DMS79 (cell line): ENCODE data around the gene IL11RA.

Experiments used
- DNase-seq: peaks from one replicate; lab custom pipeline; 2025; lab: John Stamatoyannopoulos, UW

IL11RA gene

GRCh38 chr9:34651876-34652601 lies at the start of gene IL11RA:
Gene IL11RA (plus strand): TSS chr9:34652185. CDS start chr9:34655218, 3,033 bp downstream.
- no peak for DNase-seq

GRCh38 chr9:34603610-34604231 lies 48.3 kb upstream of the IL11RA start:
- DNase-seq: peak; percentile 67

GRCh38 chr9:34606190-34606589 lies 45.8 kb upstream of the IL11RA start:
- no peak for DNase-seq

DNA sequence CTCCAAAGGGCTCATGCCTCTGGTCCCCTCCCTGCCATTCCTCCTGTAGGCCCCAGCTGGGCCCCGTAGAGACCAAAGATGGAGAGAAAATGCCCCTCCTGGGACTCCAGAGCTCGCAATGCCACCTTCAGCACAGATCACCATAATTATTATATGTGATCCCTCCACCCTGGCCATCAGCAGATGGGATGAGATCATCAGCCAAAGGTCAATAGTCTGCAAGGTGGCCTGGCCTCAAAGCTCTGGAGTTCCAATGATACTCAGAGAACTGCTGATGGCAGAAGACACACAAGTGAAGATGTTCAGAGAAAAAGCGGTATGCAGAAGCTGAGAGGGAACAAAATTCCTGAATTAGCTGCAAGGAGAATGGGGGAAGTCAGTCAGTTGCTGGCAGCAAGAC lies 45.1 kb upstream of the IL11RA start:
- no peak for DNase-seq

DNA sequence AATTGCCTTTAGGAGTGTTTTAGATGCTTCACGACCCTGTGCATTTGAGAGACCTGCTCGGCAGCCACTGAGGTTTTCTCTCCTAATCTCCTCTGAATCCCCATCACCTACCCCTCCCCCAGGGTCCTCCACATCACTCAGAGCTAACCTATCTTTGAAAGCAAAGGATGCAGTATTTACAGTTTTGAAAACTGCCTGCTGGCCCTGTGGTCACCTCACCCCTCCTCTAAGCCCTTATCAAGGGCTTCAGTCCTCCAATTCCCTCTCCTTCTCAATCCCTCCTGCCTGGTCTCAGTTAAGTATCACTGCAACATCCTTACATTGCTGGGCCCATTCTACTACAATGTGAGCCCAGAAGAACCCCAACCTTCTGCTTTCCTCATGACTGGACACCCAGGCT lies 44.7 kb upstream of the IL11RA start:
- DNase-seq: no peak

- DNase-seq: no peak
Measured at GRCh38 chr9:34610434-34611206, 41.4 kb upstream of the IL11RA start.

- no peak for DNase-seq
Measured at GRCh38 chr9:34611251-34611810, 40.7 kb upstream of the IL11RA start.

- peak; percentile 48 for DNase-seq
Measured at GRCh38 chr9:34611811-34612787, 39.9 kb upstream of the IL11RA start, which contains the start of gene RPP25L. Gene RPP25L (minus strand): TSS chr9:34612097. CDS start chr9:34611296, 801 bp downstream.

- peak; percentile 46 for DNase-seq
Measured at GRCh38 chr9:34612788-34613390, 39.1 kb upstream of the IL11RA start.

GRCh38 chr9:34615132-34615531 lies 36.9 kb upstream of the IL11RA start:
- DNase-seq: no peak

DNA sequence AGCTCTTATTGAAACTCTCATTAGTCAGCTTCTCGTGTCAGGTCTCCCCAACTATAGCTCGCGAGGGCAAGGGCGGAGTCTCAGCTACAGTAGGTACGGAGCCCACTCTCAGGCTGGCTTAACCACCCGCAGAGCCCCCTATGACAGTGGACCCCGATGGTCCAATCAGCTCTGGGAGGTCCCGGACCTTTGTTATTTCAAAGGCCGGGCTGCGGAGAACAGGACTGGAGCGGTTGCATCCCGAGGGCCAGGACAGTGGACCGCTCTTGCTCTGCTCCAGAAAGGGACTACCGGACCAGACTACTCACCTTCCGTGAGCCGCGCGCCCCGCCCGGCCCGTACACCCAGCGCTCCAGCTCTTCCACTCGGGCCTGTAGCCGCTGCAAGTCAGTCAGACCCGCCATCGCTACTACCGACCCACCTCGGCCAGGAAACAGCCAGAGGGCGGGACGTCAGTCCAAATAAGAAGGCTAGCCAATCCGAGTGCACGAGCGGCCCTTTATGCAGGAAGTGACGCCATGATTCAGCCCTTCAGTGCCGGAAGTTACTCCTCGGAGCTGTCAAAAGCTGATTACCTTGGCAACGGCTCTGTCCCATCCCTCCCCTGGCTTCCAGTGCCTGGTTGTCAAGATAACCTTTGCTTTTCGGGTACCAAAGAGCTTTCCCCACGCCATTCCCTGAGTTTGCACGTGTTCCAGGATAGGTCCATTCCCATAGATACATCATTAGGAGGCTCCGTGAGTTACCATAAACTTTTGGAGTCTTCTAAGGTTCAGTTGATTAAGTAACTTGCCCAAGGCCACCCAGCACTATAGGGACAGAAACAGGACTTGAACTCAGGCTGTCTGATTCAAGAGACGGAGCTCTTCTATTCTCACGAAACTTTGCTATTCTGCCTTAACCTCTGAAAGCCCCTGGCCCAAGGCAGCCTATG lies 31.7 kb upstream of the IL11RA start, which contains the start of gene DCTN3:
Gene DCTN3 (minus strand): TSS at position 435 of the 934 bp plus-strand sequence. CDS start 31 bp downstream, at position 404.
- DNase-seq: peak; percentile 89

DNA sequence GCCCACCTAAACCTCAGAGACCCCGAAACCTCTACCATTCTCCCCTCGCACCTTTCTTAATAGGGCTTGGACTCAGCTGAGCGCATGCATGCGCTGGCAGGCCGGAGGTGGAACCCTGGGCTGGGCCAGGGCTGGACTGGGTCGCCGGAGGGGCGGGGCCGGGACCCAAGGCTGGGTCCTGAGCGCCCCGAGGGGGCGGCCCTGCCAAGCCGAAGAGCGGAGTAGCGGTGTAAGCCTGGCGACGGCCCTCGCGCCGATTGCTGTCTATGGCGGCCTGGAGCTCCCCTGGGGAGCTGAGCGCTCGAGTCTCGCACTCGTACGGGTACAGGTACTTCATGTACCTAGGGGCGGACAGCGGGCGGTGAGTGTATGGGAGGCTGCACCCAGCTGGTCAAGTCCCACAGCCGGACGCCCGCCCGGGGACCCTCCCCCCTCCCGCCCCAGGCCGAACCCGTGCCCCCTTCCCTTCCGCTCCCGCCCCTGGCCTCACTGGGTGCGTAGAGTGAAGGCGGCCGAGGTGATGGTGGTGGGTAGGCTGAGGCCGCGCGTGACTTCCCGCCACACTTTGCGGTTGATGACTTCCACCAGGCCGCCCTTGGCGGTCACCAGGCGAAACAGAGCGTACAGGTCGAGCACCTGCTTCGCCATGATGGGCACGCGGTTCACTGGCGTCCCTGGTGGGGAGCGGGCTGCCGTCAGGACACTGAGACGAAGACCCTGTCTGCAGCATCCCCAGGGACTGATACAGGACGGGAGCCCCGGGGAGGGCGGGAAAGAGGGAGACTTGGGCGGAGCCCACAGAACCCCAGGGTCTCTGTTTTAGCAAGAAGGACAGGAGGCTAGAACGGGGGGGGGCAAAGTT lies 28.4 kb upstream of the IL11RA start:
- DNase-seq: no peak

DNA sequence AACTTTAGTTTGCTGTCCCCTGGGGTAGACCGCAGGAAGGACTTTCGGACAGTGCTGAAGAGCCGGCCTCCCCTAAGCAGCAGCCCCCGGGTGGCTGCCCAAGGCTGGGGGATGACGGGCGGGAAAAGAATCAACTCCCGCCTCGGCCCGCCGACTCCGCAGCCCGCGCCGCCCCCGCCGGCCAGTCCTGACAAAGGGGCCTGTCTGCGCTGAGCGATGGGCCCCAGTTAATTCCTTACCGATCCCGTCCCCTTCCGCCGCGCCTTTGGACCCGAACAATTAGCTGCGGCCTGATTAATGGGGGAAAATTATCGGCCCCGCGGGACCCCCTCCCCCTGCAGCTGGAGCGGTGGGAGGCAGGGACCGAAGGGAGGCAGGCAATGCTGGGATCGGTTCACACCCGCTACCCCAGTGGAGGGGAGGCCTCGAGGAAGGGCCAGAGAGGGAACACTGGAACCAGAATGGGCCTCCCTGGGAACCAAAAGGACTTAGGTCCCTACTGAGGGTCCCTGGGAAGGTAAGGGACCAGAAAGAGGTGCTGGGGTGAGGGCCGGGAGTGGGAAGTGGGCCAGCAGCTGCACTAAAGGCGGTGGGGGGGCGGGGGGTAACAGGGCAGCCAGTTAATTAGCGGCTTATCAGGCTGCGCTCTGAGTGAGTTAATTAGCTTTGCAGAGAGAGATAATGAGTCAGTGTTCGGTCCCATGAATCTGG lies 27.4 kb upstream of the IL11RA start:
- no peak for DNase-seq

GRCh38 chr9:34625186-34625486 lies 26.8 kb upstream of the IL11RA start:
- no peak for DNase-seq

GRCh38 chr9:34627716-34628655 lies 24.0 kb upstream of the IL11RA start:
- no peak for DNase-seq

DNA sequence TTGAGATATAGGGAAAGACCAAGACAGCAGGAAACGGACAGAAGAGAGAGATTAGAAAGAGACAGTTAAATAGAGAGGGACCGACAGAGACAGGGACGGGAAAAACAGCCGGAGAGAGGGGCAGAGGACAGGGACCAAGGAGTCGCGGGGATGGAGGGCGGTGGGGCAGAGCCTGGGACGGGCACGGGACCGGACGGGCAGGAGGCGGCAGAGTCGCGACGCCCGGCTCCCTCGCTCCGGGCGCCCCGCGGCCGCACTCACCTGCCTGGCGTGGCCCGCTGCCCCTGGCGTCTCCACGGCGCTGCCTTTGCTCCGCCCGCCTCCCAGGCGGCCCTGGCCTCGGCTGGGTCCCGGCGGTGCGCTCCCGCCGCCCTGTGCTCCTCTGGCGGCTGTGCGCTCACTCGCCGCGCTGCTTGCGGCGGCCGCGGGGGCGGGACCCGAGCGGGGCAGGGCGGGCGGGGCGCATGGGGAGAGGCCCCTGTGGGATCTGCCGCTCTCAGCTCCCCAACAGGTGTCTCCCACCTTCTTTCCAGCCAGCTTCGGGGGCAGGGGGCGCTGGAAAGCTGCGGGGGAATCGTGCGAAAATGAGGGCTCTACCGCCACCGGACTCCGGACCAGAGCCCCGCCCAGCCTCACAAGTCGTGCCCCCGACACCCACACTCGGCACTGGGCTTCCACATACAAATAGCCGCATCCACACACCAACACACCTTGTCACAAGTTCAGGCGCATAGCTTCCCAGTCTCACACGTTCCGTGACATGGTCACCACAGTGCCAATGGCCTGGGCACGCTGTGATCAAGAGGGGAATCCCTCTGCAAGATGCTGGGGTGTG lies 23.1 kb upstream of the IL11RA start, which contains the start of gene ARID3C:
Gene ARID3C (minus strand): TSS at position 411 of the 835 bp plus-strand sequence. CDS start 1,052 bp downstream, outside the sequence.
- no peak for DNase-seq
